Left colon (tissue), 2 donors: ENCODE measurements around the gene MAPK14. TPM values are rescaled to one million over a fixed set of nuclear protein-coding genes. Genes with fewer than 3 reads are reported as not detected.
"Not testable (repeated sequence)": the region's sequence is repeated elsewhere in the genome, so short reads cannot be mapped to it uniquely, and the experiment has no call there.

Experiments used
- ATAC-seq: fragments of 200-7000 bp; cut with Tn5 transposase; one replicate; pipeline ENCODE4 v1.9.1; 2020; ENCODE audit warnings: mild to moderate bottlenecking, moderate library complexity
- DNase-seq, 2 donors: peaks; one replicate each; pipeline ENCODE4 v3.0.0-alpha.2; 2020
- intact Hi-C, 2 donors: fragments of 100-400 bp; cut with DNase I in 1 of 2; cut with micrococcal nuclease in 1 of 2; formaldehyde crosslinking; loops; one replicate each; pipeline versions ENCODE4 v1.11.2 to v1.14.0; 2022; cut with DNase I, micrococcal nuclease
- long read RNA-seq: library from polyadenylated mRNA; unstranded; transcript quantifications from one replicate; pipeline ENCODE4 v2.0.0, GENCODE V29; 2021
- total RNA-seq, 2 donors: library from RNA; stranded (reverse); fragmentation: NEBNext Ultra II Directional; extraction: Animal tissue kit (Norgen Biotek cat#: 25700); gene quantifications; one replicate each; pipeline ENCODE4 v1.2.1, GENCODE V29; 2021
- donor health status: DM: no; HTN: no; CAD: no.
- donor health status: DM: yes; HTN: yes; CAD: no.

Gene MAPK14
- 10 to 100 TPM; 60.0 to 69.8 TPM for total RNA-seq
- long read RNA-seq, full-length matches to known transcripts, result 70 of 91 reads
- long read RNA-seq, partial matches to known transcripts, result 6 of 91 reads
- long read RNA-seq, other reads (novel, unspliced or antisense), result 15 of 91 reads

GRCh38 chr6:36027501-36028087, at the start of gene MAPK14:
Gene MAPK14, plus strand, starts transcription at chr6:36027808. Its CDS starts 350 bp downstream, at chr6:36028158.
- ATAC-seq (peak; percentile 86), DNase-seq (peak; percentile 99 to 100)
- intact Hi-C loops, result loop anchor here (2.0 to 10.0 kb wide), 3 partner anchors 67 to 167 kb away; partner anchors contain the start of gene BRPF3 (in 1 of the 2)

- intact Hi-C loops, DNase-seq, ATAC-seq: not testable (repeated sequence)
Observed at GRCh38 chr6:35980126-35980525, 47.5 kb upstream of the MAPK14 start.

GRCh38 chr6:35980991-35981645, 46.5 kb upstream of the MAPK14 start:
- intact Hi-C loops, result no loop called here
- ATAC-seq (no peak), DNase-seq (no peak)

DNA sequence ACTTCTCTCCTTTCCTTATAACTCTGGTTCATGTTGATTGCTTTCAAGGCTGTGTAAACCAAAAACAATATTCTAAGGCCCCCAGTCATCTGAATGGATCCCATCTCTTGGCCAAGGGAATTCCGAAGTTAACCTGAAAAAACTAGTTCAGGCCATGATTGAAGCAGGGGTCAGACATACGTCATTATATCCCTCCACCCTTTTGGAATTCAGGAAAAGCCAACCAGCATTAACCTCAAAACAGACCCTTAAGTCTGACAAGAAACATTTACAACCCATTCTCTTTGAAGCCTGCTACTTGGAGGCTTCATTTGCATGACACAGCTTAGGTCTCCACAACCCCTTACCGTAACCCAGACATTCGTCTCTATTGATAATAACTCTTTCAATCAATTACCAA, 42.9 kb upstream of the MAPK14 start:
- intact Hi-C loops, result no loop called here
- DNase-seq, result no peak
- ATAC-seq, result no peak

GRCh38 chr6:35988047-35988446, 39.6 kb upstream of the MAPK14 start:
- intact Hi-C loops, ATAC-seq, DNase-seq: not testable (repeated sequence)

- intact Hi-C loops, result no loop called here
- ATAC-seq, result no peak
- DNase-seq, result no peak
Observed at GRCh38 chr6:35993150-35993549, 34.5 kb upstream of the MAPK14 start.

- ATAC-seq (no peak), DNase-seq (no peak)
- intact Hi-C loops, result no loop called here
Observed at GRCh38 chr6:36000451-36000850, 27.2 kb upstream of the MAPK14 start.

DNA sequence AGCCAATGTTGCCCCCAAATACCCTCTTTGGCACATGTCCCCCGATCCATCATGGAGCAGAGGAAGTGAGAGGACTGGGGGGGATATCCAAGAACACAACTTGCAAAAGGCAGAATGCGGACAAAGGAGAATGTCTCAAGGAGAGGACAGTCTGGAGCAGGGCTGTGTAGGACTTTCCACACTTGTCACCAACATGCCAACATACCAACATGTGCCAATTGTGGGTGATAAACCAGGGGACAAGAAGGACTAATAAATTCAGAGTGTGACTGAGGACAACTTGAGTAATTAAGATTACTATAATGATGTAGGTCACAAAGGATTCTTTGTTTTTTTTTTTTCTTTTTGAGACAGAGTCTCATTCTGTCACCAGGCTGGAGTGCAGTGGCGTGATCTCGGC, 11.9 kb upstream of the MAPK14 start:
- no peak for DNase-seq

DNA sequence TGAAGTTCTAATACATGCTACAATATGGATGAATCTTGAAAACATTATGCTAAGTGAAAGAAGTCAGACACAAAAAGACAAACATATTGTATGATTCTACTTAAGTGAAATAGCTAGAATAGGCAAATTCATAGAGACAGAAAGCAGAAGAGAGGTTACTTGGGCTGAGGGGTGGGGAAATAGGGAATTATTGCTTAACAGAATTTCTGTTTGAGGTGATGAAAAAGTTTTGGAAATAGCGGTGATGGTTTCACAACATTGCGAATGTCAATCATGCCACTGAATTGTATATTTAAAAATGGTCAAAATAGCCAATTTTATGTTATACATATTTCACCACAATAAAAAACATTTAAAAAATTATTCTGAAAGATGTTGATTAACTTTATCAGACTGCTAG, 9.3 kb upstream of the MAPK14 start:
- no peak for ATAC-seq
- DNase-seq, result no peak
- intact Hi-C loops, result no loop called here

More for the DNA sequence above, 11.9 kb upstream of the MAPK14 start:
- intact Hi-C loops, result no loop called here
- ATAC-seq, result peak; percentile 53

DNA sequence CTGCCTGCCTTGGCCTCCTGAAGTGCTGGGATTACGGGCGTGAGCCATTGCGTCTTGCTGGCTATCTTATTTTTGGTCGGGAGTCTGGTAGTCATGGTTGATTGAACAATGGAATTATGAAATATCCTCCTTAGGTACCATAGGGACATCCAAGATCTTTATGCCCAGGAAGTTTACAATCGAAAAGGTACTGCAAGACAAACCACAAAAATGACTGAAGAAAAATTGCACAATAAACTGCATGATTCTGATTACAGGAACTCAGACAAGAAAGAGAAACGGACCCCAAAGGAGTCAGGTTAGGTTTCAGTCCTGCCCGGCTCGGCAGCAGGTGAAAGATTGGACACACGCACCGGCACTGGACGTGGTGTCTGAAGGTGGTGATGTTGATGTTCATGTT, 8.4 kb upstream of the MAPK14 start:
- DNase-seq, result no peak
- intact Hi-C loops, result no loop called here
- ATAC-seq, result no peak

DNA sequence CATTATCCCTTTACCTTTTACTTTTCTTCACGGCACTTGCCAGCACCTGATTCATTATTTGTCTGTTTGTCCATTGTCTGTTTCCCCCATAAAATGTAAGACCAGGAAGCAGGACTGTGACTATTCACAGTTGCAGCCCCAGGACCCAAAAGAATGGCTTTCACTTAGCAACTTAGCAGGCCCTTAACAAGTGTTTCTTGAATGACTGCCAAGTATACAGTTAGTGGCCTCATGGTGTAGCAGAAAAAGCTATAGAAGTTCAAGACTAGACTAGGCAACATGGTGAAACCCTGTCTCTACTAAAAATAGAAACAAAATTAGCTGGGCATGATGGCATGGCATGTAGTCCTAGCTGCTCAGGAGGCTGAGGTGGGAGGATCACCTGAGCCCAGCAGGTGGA, 7.5 kb upstream of the MAPK14 start:
- intact Hi-C loops, result loop anchor here (10.0 kb wide), 2 partner anchors 75 to 175 kb away; partner anchors contain the start of gene BRPF3 (in 1 of the 2)
- ATAC-seq, result no peak
- no peak for DNase-seq

- DNase-seq (peak in 1 of 2 donors; percentile 7), ATAC-seq (no peak)
- intact Hi-C loops, result loop anchor here (10.0 kb wide), 2 partner anchors 71 to 171 kb away; partner anchors contain the start of gene BRPF3 (in 1 of the 2)
Observed at GRCh38 chr6:36023996-36024795, 3.4 kb upstream of the MAPK14 start, which contains the start of gene SLC26A8. Gene SLC26A8, minus strand, starts transcription at chr6:36024641. Its CDS starts 4,934 bp downstream, at chr6:36019707.

- intact Hi-C loops, result loop anchor here (10.0 kb wide), 2 partner anchors 69 to 169 kb away; partner anchors contain the start of gene BRPF3 (in 1 of the 2)
- DNase-seq (no peak), ATAC-seq (no peak)
Observed at GRCh38 chr6:36025260-36025931, 2.2 kb upstream of the MAPK14 start.

DNA sequence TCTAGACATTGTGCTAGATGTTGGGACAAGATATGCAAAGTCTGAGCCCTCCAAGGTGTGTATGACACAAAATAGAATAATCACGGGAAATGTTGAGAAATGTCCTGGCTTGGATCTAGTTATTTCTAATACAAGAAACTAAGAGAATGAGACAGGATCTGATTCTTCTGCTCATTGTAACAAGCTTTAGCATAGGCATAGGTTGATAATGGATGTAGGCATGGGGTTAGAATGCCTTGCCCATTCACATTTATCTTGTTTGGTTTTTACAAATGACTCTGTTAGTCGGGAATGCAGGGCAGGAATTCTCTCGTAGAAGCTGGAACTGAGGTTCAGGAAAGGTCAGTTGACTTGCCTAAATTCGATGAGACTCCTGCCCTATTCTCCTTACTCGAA, 1.7 kb upstream of the MAPK14 start:
- intact Hi-C loops, result loop anchor here (2.0 to 10.0 kb wide), 3 partner anchors 69 to 169 kb away; partner anchors contain the start of gene BRPF3 (in 1 of the 2)
- no peak for ATAC-seq
- no peak for DNase-seq

DNA sequence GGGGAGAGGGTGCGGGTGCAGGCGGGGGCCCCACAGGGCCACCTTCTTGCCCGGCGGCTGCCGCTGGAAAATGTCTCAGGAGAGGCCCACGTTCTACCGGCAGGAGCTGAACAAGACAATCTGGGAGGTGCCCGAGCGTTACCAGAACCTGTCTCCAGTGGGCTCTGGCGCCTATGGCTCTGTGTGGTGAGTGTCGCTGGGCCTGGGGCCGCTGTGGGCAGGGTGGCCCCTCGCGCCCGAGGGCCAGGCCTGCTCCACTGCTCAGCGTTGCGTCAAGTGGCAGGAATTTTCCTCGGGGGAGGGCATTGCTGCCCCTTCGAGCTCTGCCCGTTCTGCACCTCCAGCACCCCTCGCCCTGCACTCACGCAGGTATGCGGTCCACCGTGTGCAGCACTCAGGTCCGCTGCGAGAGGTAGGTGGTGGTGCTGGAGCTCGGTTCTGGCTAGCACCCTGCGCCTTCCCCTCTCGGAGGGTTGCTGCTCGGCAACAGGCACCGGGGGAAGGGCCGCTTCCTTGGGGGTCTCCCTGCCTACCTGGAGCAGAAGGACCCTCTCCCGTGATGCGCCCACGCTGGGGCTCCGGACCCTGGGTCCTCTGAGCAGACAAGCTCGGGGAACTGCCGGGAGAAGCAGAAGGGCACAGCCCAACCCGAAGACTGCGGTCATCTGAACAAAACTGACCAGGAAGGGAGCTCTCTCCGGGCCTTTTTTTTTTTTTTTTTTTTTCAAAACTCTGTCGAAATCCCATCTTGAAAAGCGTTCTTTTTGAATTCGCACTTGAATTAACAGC, 674 bp downstream of the MAPK14 start:
- intact Hi-C loops, result loop anchor here (10.0 kb wide), 2 partner anchors 67 to 167 kb away; partner anchors contain the start of gene BRPF3 (in 1 of the 2)
- peak; percentile 46 for ATAC-seq
- peak; percentile 48 to 56 for DNase-seq

- ATAC-seq, result peak; percentile 46
- peak; percentile 72 to 73 for DNase-seq
- intact Hi-C loops, result loop anchor here (10.0 kb wide), 2 partner anchors 66 to 166 kb away; partner anchors contain the start of gene BRPF3 (in 1 of the 2)
Observed at GRCh38 chr6:36028877-36029324, 1.3 kb downstream of the MAPK14 start.

DNA sequence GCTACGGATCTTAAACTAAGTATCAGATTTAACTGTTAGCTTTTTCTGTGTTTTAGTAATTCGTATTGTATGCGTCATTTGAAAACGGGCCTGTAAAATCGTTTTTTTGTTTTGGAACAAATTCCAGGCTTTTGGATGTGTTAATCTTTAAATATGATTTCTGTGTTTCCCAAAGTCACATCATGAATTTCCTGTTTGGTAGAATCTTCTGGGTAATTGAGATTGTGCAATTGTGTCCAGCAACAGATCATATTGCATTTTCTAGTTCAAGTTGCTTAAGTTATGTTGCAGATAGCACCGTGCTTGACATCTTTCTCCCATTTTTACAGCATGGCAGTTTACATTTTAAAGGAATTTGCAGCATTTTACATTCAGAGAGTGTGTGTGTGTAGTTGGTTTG, 1.9 kb downstream of the MAPK14 start:
- intact Hi-C loops, result loop anchor here (10.0 kb wide), 2 partner anchors 65 to 165 kb away; partner anchors contain the start of gene BRPF3 (in 1 of the 2)
- ATAC-seq (no peak), DNase-seq (no peak)
